ENCODE measurements around the gene SPPL2C.

The SPPL2C gene

DNA sequence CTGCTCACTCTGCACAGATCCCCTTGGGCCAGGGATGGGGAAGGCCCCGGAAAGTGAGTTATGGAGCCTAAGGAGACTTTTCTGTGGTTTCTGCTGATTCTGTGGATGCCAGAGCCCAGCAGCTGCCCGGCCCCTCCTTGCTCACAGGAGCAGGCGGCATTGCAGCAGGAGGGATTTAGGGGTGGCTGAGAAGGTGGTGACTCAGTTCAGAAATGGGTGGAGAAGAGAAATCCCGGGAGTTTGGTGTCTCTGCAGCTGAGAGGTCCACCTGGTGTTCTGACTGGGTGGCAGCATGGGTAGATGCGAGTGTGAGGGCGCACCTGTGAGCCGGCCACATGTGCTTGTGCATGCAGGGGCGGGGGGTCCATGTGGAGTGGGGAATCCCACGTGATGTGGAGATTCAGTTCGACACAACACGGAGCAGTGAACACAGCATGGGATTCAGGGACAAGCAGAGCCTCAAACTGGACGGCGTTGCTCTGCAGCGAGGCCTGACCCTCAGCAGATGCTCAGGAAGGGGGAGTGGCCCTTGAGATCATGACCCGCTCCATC, 16.0 kb upstream of the SPPL2C start:
- DNase-seq (ENCODE audit: low read depth): no peak

DNA sequence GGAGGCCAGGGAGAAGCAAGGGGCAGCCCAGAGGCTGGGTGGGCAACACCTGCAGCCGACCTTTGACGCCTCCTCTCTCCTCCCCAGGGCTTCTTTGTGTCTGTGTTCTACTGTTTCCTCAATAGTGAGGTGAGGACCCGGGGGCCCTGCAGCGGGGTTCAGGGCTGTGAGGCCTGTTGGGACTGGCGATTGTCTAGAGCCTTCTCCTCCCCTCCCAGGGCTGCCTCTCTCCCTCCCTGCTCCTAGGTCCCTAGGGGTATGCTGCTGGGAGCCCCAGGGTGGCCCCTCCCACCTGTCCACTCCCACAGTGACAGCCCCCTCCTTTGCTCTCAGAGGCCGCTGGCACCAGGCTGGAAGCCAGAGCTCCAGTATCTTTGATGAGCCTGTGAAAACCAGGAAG, 10.8 kb upstream of the SPPL2C start:
- DNase-seq (ENCODE audit: low read depth): no peak

DNA sequence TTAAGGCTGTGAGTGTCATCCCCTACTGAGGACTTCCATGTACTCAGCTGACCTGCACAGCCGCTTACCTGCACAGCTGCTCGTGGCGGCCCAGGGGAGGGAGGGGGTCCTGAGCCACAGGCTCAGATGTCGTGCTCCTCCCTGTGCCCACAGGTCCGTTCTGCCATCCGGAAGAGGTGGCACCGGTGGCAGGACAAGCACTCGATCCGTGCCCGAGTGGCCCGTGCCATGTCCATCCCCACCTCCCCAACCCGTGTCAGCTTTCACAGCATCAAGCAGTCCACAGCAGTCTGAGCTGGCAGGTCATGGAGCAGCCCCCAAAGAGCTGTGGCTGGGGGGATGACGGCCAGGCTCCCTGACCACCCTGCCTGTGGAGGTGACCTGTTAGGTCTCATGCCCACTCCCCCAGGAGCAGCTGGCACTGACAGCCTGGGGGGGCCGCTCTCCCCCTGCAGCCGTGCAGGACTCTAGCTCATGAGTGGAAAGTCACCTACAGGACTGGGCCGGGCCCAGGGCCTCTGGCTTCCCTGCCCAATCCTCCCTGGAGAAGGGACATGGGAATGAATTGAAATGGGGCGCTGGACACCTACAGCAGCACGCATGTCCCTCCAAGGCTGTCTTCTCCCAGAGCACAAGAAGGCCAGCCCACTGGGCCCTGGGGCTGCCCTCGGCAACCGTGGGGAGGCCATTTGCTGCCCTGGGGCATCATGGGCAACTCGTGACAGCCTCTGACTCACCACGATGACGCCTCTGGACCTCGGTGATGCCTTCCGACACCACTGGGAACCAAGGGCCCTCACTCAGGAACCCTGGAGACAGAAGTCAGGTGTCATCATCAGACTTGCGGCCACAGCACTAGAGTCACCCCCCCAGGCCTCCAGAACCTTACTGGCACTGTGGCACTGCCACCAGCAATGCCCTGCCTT, 9.9 kb upstream of the SPPL2C start:
- no peak for DNase-seq (ENCODE audit: low read depth)

DNA sequence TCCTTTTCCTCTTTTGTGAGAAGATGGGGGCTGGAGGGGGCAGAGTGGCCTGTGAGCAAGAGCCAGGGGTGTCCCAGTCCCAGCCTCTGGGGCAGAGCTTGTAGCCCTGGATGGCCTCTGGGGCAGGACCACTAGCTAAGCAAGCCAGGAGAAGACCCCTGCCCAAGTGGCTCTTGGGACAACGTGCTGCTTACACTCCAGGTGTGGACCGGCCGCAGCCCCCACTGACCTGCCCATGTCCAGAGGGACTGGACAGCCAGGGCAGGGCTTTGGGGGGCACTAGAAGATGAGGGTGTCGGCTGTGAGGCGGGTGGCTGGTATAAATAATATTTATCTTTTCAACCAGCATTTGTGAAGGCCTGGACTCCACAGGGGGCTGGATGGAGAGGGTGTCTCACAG, 9.2 kb upstream of the SPPL2C start:
- DNase-seq (ENCODE audit: low read depth): no peak

DNA sequence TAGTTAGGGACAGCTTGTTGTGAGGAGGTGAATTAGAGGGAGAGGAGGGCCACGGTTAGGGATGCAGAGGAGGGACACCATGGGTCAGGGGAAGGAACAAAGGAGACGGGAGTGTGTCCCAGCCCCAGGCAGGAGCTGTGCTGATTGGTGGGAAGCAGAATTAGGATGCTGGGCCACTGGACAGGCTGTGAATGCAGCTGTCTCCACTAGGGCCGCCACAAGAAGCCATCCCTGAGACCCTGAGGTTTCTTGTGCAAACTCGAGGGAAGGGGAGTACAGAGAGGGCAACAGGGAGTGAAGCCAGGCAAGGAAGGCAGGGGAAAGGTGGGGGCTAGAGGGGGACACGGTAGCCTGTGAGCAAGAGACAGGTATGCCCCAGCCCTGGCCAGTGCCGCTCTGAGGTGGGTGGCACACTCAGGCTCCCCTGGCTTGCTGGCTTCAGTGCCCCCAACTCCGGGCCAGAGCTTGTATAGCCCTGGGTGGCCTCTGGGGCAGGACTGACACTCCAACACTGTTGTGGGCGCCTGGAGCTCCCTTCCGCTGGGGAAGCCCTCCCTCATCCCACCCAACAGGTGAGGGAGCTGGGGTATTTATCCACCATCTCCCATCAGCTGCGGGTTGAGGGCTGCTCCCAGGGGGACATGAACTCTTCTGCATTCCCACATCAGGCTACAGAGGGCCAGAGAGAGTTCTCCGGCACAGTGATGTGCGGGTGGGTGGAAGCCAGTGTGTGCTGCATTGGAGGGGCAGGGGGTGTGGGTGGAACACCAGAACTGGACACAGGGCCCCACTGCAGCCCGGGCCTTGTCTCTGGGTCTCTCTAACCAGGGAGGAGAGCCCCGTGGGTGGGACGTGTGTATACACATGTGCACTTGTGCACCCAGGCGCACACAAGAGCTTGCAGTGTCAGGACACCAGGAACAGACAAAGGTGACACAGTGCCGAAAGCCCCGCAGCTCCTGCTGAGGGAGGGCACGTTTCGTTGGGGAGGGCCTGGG, 8.3 kb upstream of the SPPL2C start:
- no peak for DNase-seq (ENCODE audit: low read depth)

DNA sequence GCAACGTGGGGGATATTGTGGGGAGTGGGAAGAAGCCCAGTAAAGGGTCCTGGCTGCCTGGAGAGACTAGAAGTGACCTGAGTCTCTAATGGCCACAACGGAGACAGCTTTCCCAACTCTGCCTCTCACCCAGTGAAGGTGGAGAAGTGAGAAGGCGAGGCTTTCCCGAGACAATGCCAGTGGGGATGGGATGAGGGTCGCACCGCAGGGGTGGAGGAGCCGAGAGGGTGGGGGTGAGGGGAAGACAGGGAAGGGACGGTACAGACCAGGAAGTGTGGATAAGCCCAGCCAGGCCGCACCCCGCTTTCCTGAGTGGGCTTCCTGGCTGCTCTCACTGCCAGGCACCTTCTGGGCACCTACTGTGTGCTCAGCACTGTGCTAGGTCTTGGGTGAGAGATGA, 7.5 kb upstream of the SPPL2C start:
- DNase-seq (ENCODE audit: low read depth): no peak

DNA sequence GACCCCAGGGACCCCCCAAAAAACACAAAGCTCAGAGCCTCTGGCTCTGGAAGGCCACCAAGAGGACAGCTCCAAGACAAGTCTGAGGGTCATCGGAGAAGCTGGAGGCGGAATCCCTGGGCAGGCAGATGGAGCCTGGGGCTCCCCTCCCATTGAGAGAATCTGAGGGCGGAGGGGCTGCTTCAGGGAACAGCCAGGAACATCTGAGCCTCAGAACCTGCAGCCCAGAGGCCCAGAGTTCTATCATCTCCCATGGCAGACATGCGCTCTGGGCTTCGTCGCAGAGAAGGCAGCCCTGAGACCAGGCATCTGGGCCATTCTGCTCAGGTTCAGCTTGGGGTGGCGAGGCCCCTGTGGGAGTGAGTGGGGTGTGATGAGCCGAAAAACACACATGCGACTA, 7.1 kb upstream of the SPPL2C start:
- DNase-seq (ENCODE audit: low read depth): no peak

DNA sequence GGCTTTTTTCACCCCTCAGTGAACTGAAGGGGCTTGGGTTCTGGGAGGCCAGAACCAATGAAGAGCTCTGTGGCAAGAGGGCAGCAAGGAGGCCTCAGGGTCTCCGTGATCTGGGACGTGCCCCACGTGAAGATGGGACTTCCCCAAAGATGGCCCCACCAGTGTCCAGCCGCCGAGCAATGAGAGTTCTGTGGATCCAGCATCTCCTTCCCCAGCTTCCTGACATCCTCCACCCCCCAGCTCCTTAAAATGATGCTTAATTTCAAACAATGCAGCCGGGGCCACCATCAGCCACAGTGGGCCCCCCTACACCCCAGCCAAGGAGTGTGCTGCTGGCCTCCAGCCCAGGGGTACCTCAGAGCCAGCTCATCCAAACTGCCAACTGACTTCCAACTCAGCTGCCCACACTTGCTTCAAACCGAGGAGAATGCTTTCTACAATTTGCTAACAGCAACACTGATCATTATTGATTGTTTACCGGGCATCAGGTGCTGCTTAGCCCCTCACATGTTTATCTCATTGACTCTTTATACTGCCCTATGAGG, 5.9 kb upstream of the SPPL2C start:
- no peak for DNase-seq (ENCODE audit: low read depth)

DNA sequence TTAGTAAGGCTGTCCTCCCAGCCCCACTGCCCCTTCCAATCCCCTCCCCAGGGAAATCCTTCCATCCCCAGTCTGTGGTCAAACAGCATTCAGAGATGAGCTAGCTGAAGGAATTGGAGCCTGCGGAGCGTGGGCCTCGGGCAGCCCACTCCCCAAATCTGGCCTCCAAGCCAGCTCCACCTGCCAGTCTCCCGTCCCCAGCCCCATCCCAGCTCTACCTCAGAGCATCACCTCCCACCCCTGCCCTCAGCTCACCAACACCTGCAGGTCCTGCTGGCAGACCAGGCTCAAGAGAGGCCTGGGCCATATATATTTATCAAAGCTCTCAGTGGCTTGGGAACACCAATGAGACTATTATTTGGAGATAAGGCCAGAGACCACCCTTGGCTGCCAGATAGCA, 5.2 kb upstream of the SPPL2C start:
- no peak for DNase-seq (ENCODE audit: low read depth)

DNA sequence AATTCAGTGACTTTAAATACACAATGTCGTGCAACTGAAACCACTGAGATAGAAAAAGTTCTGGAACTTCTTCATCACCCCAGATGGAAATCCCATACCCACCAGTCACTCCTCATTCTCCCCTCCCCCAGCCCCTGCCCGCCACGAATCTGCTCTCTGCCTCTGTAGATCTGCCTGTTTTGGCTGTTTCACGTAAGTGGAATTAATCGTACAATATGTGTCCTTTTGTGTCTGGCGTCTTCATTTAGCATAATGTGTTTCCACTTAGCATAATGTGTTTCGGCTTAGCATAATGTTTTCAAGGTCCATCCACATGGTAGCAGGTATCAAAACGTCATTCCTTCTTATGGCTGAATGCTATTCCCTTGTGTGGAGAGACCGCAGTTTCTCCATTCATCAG, 3.5 kb upstream of the SPPL2C start:
- DNase-seq (ENCODE audit: low read depth): no peak

DNA sequence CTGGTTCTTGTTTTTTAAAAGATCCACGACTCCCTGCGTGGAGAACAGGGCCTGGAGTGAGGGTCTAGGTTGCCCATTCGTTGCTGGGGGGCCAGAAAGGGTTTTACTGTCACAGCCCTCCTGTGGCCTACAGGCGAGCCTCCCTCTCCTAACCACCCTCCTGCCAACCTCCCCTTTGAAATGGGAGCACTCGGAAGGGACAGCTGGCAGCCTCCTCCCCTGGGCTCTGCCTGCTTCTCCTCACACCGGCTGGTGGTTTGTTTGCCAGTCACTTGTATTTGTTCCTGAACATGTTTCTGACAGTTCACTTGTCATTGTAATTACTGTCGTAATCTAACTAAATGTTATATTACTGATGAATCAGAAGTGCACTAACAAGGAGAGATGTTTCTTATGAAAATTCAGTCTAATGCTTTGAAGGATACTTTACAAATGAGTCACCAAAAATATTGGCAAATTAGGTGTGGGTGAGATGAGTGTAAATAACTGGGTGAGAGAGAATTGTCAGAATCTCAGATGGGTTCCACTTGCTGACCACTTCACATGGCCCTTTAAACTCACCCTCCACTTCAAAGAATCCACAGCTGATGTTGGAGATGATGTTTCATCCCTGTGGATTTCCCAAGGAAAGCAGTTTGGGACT, 2.7 kb upstream of the SPPL2C start:
- no peak for DNase-seq (ENCODE audit: low read depth)

DNA sequence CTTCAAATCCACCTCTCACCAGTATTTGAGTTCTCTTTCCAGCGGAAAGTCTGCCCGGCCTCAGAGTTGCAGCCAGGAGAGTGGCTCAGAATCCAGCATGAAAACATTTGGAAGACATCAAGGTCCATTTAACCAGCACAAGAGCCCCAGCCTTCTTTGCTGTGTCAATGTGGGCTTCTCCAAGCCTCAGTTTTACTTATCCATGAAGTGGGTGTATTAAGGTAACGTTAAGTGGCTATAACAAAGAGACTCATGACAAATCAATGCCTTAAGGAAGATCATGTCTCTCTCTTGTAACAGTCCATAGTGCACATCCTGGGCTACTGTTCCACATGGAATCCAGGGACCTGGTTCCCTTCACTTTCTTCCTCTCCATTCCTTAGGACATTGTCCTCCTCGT, 959 bp upstream of the SPPL2C start:
- DNase-seq (ENCODE audit: low read depth): no peak

DNA sequence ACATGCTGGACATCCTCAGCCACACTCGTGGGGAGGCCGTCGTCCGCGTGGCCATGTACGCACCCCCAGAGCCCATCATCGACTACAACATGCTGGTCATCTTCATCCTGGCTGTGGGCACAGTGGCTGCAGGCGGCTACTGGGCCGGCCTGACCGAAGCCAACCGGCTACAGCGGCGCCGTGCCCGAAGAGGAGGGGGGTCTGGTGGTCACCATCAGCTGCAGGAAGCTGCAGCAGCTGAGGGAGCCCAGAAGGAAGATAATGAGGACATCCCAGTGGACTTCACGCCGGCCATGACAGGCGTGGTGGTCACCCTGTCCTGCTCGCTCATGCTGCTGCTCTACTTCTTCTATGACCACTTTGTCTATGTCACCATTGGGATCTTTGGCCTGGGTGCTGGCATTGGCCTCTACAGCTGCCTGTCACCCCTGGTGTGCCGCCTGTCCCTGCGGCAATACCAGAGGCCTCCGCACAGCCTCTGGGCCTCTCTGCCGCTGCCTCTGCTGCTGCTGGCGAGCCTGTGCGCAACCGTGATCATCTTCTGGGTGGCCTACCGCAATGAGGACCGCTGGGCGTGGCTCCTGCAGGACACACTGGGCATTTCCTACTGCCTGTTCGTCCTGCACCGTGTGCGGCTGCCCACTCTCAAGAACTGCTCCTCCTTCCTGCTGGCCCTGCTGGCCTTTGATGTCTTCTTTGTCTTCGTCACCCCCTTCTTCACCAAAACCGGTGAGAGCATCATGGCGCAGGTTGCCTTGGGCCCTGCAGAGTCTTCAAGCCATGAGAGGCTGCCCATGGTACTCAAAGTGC, 900 bp downstream of the SPPL2C start:
- no peak for DNase-seq (ENCODE audit: low read depth)

DNA sequence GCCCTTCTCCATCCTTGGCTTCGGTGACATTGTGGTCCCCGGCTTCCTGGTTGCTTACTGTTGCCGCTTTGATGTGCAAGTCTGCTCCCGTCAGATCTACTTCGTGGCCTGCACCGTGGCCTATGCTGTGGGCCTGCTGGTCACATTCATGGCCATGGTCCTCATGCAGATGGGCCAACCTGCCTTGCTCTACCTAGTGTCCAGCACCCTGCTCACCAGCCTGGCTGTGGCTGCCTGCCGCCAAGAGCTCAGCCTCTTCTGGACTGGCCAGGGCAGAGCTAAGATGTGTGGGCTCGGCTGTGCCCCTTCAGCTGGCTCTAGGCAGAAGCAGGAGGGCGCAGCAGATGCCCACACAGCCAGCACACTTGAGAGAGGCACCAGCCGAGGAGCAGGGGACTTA, 1.5 kb downstream of the SPPL2C start:
- no peak for DNase-seq (ENCODE audit: low read depth)

DNA sequence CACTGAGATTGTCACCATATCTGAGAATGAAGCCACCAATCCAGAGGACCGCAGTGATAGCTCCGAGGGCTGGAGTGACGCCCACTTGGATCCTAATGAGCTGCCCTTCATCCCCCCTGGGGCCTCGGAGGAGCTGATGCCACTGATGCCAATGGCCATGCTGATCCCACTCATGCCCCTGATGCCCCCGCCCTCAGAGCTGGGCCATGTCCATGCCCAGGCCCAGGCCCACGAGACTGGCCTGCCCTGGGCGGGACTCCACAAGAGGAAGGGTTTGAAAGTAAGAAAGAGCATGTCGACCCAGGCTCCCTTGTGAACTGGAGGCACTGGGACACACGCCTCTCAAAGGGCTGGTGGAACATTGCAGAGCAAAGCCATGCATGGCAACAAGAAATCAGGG, 2.0 kb downstream of the SPPL2C start:
- DNase-seq (ENCODE audit: low read depth): no peak

DNA sequence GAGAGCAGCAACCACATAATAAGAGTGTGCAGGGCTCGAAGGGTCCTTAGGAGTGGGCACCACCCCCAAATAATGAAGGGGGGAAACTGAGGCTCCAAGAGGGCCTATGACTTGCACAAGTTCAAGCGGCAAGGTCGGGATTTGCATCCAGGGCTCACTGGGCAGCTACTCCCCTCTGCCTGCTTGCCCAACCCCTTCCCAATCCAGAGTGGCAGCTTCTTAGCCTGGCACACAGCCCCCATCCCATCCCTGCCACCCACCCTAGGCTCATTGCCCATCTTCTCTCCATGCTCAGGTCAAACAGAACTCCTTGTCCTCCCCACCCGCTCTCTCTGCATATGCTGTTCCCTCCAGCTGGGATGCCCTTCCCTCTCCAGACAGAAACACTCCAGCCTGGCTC, 2.4 kb downstream of the SPPL2C start:
- no peak for DNase-seq (ENCODE audit: low read depth)

DNA sequence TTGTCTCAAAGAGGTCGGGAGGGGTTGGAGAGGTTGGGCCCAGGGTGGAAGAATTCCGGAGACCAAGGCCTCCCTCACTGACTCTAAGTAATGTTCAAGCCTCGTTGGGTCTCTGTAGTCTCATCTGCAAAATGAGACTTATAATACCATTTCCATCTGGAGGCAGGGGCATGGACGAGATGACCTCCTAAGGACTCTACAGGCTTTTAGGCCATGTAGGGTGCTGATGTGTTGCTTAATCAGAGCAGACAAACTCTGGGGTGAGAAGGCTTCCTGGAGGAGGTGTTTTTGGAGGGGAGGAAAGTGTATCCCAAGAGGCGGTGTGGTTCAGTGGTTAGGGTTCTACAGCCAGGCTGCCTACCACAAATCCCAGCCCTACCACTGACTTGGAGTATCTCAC, 3.1 kb downstream of the SPPL2C start:
- no peak for DNase-seq (ENCODE audit: low read depth)

DNA sequence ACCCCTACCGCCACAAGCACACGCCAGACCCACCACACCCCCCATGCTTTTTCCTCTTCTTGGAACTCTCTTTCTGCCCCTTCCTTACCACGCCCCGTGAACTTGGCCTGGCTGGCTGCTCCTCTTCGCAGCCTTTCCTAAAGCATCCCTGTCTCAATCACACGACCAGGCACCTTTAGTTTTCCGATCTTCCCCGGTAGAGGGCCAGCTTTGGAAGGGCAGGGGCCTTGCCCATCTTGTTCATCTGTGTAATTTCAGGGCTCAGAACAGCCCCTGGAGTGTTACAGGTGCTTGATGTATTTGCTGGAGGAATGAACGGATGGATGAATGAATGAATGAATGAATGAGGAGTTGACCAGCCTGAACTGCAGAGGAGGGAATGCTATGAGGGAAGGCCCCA, 3.7 kb downstream of the SPPL2C start:
- no peak for DNase-seq (ENCODE audit: low read depth)

DNA sequence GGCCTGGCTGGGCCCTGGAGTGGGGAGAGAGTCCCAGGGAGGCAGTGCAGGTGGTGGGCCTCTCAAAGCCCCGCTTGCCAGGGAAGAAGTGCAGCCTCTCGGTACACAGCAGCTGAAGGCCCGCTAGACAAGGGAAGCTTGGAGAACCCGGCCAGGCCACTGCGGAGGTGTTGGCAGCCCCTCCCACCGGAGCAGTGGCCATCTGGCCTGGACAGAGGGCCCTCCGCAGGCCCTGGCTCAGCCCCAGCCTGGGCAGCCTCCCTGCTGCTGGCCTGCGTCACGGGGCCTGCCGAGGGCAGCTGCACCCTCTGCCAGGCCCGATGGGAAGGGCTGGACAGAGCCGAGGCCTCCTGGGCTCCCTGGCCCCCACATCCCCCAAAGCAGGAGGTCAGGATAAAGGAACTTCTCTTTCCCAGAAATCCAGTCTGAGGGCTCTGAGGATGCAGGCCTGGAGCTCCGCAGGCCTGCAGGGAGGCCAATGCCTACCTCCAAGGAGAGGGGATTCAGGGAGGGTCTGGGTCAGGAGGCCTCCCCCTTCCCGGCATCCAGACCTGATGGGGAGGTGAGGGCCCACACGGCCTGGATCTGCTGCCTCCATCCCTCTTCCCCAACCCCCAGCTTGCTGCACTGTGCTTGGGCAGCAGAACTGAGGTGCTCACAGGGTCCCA, 4.3 kb downstream of the SPPL2C start:
- no peak for DNase-seq (ENCODE audit: low read depth)

DNA sequence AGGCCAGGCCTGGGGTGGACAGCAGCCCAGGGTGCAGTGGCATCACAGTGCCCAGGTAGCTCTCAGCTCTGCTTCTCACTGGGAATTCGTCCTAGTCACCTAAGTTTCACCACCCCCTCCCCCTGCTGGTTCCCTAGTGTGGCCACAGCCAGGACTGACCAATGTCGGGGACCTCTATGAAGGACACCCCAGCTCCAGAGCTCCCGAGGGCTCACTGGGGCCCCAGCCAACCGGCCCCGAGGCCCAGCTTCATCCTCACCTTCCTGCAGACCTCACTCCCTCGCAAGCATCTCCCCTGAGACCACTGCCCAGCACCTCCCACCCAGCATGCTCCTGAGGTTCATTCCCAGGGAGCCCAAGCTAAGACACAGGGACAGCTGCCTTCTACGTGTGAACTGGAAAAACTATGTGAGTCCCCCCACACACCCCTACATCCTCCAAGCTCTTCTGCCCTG, 4.9 kb downstream of the SPPL2C start:
- no peak for DNase-seq (ENCODE audit: low read depth)

Data from fibroblast of the conjunctiva (primary cell).